Liver (tissue), 9 donors: ENCODE data around the gene TACC2. TPM values are rescaled to one million over a fixed set of nuclear protein-coding genes. Genes with fewer than 3 reads are reported as not detected.

Experiments used
- DNase-seq: peaks from one replicate; pipeline ENCODE4 v3.0.0-alpha.2; 2017; ENCODE audit warnings: low spot score
- H3K27ac ChIP-seq, 2 donors: one replicate each; pipeline ENCODE4 v1.7.0; 2013; ENCODE audit warnings: inconsistent platforms in 2 of 2, low read length in 2 of 2, control low read depth in 1 of 2, low read depth in 1 of 2, mild to moderate bottlenecking in 1 of 2
- H3K27me3 ChIP-seq, 4 donors: one replicate each; pipeline versions ENCODE4 v1.6.1 to v1.7.0; 2013; ENCODE audit warnings: low read length in 3 of 4, inconsistent platforms in 1 of 4, mild to moderate bottlenecking in 1 of 4, moderate library complexity in 1 of 4; ENCODE audit not compliant: control insufficient read depth in 4 of 4, insufficient read depth in 4 of 4
- H3K36me3 ChIP-seq, 4 donors: one replicate each; pipeline versions ENCODE4 v1.6.1 to v1.7.0; 2013; ENCODE audit warnings: low read length in 3 of 4, mild to moderate bottlenecking in 3 of 4, low read depth in 1 of 4, moderate library complexity in 1 of 4; ENCODE audit not compliant: control insufficient read depth in 4 of 4, insufficient read depth in 3 of 4
- H3K4me1 ChIP-seq, 4 donors: one replicate each; pipeline versions ENCODE4 v1.6.1 to v1.7.0; 2013; ENCODE audit warnings: low read length in 3 of 4, mild to moderate bottlenecking in 3 of 4, moderate library complexity in 1 of 4; ENCODE audit not compliant: control insufficient read depth in 4 of 4, insufficient read depth in 4 of 4
- H3K4me3 ChIP-seq, 3 donors: one replicate each; pipeline versions ENCODE4 v1.6.1 to v1.7.0; 2013; ENCODE audit warnings: low read length in 3 of 3, control low read depth in 1 of 3, low read depth in 1 of 3, mild to moderate bottlenecking in 1 of 3
- H3K9ac ChIP-seq, 2 donors: one replicate each; pipeline ENCODE4 v1.7.0; 2013; ENCODE audit warnings: low read length in 2 of 2, mild to moderate bottlenecking in 2 of 2, moderate library complexity in 2 of 2, control low read depth in 1 of 2, low read depth in 1 of 2
- H3K9me3 ChIP-seq, 4 donors: one replicate each; pipeline versions ENCODE4 v1.6.1 to v1.7.0; 2013; ENCODE audit warnings: low read length in 3 of 4; ENCODE audit not compliant: control insufficient read depth in 4 of 4
- CTCF ChIP-seq: fragments of 150-350 bp; IDR thresholded peaks from 2 replicates; pipeline ENCODE4 v1.5.1; 2017; ENCODE audit warnings: improper control_type of control experiment, low read depth, low read length; ENCODE audit not compliant: missing input control
- EGR1 ChIP-seq, 2 donors: IDR thresholded peaks; 2 replicates each; pipeline ENCODE4 v1.6.1; 2016 to 2018; ENCODE audit warnings: antibody characterized with exemption in 2 of 2, low read depth in 2 of 2
- FOXA1 ChIP-seq: IDR thresholded peaks from 2 replicates; pipeline ENCODE4 v1.6.1; 2016; ENCODE audit warnings: antibody characterized with exemption
- FOXA2 ChIP-seq: IDR thresholded peaks from 2 replicates; pipeline ENCODE4 v1.6.1; 2016; ENCODE audit warnings: antibody characterized with exemption
- GABPA ChIP-seq, 2 donors: IDR thresholded peaks in 1 of 2; conservative IDR thresholded peaks in 1 of 2; 2 replicates each; pipeline ENCODE4 v1.6.1; 2016; ENCODE audit warnings: antibody characterized with exemption in 2 of 2, mild to moderate bottlenecking in 1 of 2, moderate library complexity in 1 of 2
- HNF4A ChIP-seq, 2 donors: conservative IDR thresholded peaks; 2 replicates each; pipeline ENCODE4 v1.6.1; 2016; ENCODE audit warnings: antibody characterized with exemption in 2 of 2, mild to moderate bottlenecking in 2 of 2
- HNF4G ChIP-seq: IDR thresholded peaks from 2 replicates; pipeline ENCODE4 v1.6.1; 2016; ENCODE audit warnings: antibody characterized with exemption
- JUND ChIP-seq, 2 donors: IDR thresholded peaks; 2 replicates each; pipeline ENCODE4 v1.6.1; 2016; ENCODE audit warnings: antibody characterized with exemption in 2 of 2
- MAX ChIP-seq: IDR thresholded peaks from 2 replicates; pipeline ENCODE4 v1.6.1; 2016; ENCODE audit warnings: antibody characterized with exemption
- NR2F2 ChIP-seq: IDR thresholded peaks from 2 replicates; pipeline ENCODE4 v1.6.1; 2016; ENCODE audit warnings: antibody characterized with exemption
- RAD21 ChIP-seq, 2 donors: IDR thresholded peaks; 2 replicates each; pipeline ENCODE4 v1.6.1; 2016; ENCODE audit warnings: antibody characterized with exemption in 2 of 2, mild to moderate bottlenecking in 2 of 2
- REST ChIP-seq: IDR thresholded peaks from 2 replicates; pipeline ENCODE4 v1.6.1; 2016; ENCODE audit warnings: antibody characterized with exemption, mild to moderate bottlenecking
- SP1 ChIP-seq: IDR thresholded peaks from 2 replicates; pipeline ENCODE4 v1.6.1; 2018; ENCODE audit warnings: antibody characterized with exemption, mild to moderate bottlenecking
- TAF1 ChIP-seq: conservative IDR thresholded peaks from 2 replicates; pipeline ENCODE4 v1.6.1; 2016; ENCODE audit warnings: antibody characterized with exemption, mild to moderate bottlenecking
- YY1 ChIP-seq: IDR thresholded peaks from 2 replicates; pipeline ENCODE4 v1.6.1; 2016; ENCODE audit warnings: antibody characterized with exemption, mild to moderate bottlenecking
- WGBS: extraction: QIAGEN DNeasy Blood & Tissue Kit; methylation state at CpG from one replicate; pipeline ENCODE4 v1.1.7; 2013; 5-methylcytosine and 5-hydroxymethylcytosine counted together
- polyA plus RNA-seq, 2 donors: library from polyadenylated mRNA; stranded (reverse) in 1 of 2; unstranded in 1 of 2; fragments of 200-250 nt in 1 of 2; fragments of >200 nt in 1 of 2; fragmentation: Nextera tagmentation in 1 of 2; extraction: Ambion mirVana in 1 of 2; gene quantifications; one replicate each; pipeline versions ENCODE4 v1.2.1 to v1.2.3, GENCODE V29; 2013 to 2015
- total RNA-seq, 2 donors: library from RNA; depleted of rRNA; stranded (reverse); fragments of >200 nt; gene quantifications; one replicate each; pipeline ENCODE4 v1.2.3, GENCODE V29; 2014
- TF ChIP-seq, protein P1 (sequence below): IDR thresholded peaks from 2 replicates; pipeline ENCODE4 v1.6.1; 2016; ENCODE audit warnings: antibody characterized with exemption
- TF ChIP-seq, protein P2 (sequence below): IDR thresholded peaks from 2 replicates; pipeline ENCODE4 v1.6.1; 2016; ENCODE audit warnings: antibody characterized with exemption
- donor health status: healthy.
- donor health status: healthy.
- donor health status: healthy.
- donor health status: healthy.
- donor health status: healthy.

The TACC2 gene
- total and polyA plus RNA-seq, 4 donors, result 1.5 to 9.1 (median 7.8) TPM

DNA sequence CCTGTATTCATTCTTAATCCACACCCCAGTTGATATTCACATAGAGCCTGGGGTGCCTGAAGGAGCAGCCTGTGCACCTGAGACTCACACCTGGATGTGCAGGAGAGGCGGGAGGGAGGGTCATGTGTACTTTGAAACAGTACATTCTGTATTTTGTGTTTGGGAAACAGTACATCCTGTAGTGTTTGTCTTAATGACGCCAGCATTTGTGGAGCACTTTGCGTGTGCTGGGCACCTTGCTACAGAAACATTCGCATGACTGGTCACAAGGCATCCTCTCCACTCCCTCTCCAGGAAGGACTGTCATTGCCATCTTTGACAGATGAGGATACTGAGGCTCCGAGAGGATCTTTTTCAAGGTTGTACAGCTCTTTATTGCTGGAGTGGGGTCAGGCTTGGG lies 132.1 kb downstream of the TACC2 start:
- Histone ChIP-seq H3K9ac (no peak overlapping the region), H3K36me3 (no peaks in the 10 kb centered on the region), H3K9me3 (no peaks in the 10 kb centered on the region), H3K27ac (no peak overlapping the region), H3K4me1 (no peaks in the 10 kb centered on the region), H3K27me3 (no peaks in the 10 kb centered on the region), H3K4me3 (no peak overlapping the region)
- 85% methylated on average over 5 of the region's 5 CpGs for WGBS
- TF ChIP-seq FOXA2, result no peak
- TF ChIP-seq YY1, result no peak
- no peak for TF ChIP-seq HNF4A (conservative IDR thresholded peaks at IDR 0.05)
- TF ChIP-seq TAF1, result no peak
- no peak for TF ChIP-seq NR2F2
- TF ChIP-seq REST, result no peak
- TF ChIP-seq JUND (IDR thresholded peaks at IDR 0.05), result no peak
- no peak for TF ChIP-seq SP1
- no peak for TF ChIP-seq FOXA1
- no peak for TF ChIP-seq GABPA (IDR thresholded peaks at IDR 0.05 in 1 of 2, conservative IDR thresholded peaks at IDR 0.05 in 1 of 2)
- no peak for TF ChIP-seq CTCF
- DNase-seq, result no peak

- Histone ChIP-seq H3K27ac (no peak overlapping the region), H3K27me3 (no peaks in the 10 kb centered on the region), H3K36me3 (no peaks in the 10 kb centered on the region), H3K4me3 (no peak overlapping the region), H3K9me3 (no peaks in the 10 kb centered on the region), H3K4me1 (no peaks in the 10 kb centered on the region), H3K9ac (no peak overlapping the region)
- TF ChIP-seq REST (no peak), NR2F2 (no peak), MAX (no peak), YY1 (no peak), HNF4A (conservative IDR thresholded peaks at IDR 0.05) (no peak), FOXA2 (no peak), FOXA1 (no peak), GABPA (IDR thresholded peaks at IDR 0.05 in 1 of 2, conservative IDR thresholded peaks at IDR 0.05 in 1 of 2) (no peak), JUND (IDR thresholded peaks at IDR 0.05) (no peak), TAF1 (no peak), EGR1 (IDR thresholded peaks at IDR 0.05; ENCODE audit: low read depth in 2 of 2) (no peak), HNF4G (no peak), RAD21 (IDR thresholded peaks at IDR 0.05) (no peak)
- TF ChIP-seq, protein P1, sequence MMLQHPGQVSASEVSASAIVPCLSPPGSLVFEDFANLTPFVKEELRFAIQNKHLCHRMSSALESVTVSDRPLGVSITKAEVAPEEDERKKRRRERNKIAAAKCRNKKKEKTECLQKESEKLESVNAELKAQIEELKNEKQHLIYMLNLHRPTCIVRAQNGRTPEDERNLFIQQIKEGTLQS, result no peak
- TF ChIP-seq, protein P2, sequence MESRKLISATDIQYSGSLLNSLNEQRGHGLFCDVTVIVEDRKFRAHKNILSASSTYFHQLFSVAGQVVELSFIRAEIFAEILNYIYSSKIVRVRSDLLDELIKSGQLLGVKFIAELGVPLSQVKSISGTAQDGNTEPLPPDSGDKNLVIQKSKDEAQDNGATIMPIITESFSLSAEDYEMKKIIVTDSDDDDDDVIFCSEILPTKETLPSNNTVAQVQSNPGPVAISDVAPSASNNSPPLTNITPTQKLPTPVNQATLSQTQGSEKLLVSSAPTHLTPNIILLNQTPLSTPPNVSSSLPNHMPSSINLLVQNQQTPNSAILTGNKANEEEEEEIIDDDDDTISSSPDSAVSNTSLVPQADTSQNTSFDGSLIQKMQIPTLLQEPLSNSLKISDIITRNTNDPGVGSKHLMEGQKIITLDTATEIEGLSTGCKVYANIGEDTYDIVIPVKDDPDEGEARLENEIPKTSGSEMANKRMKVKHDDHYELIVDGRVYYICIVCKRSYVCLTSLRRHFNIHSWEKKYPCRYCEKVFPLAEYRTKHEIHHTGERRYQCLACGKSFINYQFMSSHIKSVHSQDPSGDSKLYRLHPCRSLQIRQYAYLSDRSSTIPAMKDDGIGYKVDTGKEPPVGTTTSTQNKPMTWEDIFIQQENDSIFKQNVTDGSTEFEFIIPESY, result no peak
- 91% methylated on average over 8 of the region's 8 CpGs for WGBS
- no peak for DNase-seq
These were observed 133.5 kb downstream of the TACC2 start for GRCh38 chr10:122122493-122122892.
